Suprapubic skin (tissue), 3 donors: ENCODE measurements around the gene CNOT4.

Experiments used
- CTCF ChIP-seq, 2 donors: fragments of 200-600 bp in 1 of 2; fragments of 450-650 bp in 1 of 2; sonication (generic) in 1 of 2; IDR thresholded peaks; one replicate each; pipeline ENCODE4 v1.5.1; 2016 to 2019; ENCODE audit warnings: antibody characterized with exemption in 2 of 2, mild to moderate bottlenecking in 1 of 2, moderate library complexity in 1 of 2
- POLR2A ChIP-seq, 2 donors: fragments of 450-650 bp; IDR thresholded peaks; one replicate each; pipeline ENCODE4 v1.6.1; 2017; ENCODE audit warnings: antibody characterized with exemption in 2 of 2, mild to moderate bottlenecking in 2 of 2, moderate library complexity in 2 of 2

GRCh38 chr7:135514856-135515255 lies 5.0 kb upstream of the CNOT4 start:
- TF ChIP-seq POLR2A (IDR thresholded peaks at IDR 0.05) (no peak), CTCF (IDR thresholded peaks at IDR 0.05) (no peak)
